ENCODE results near the gene GNB3.

Gene GNB3

GRCh38 chr12:6839482-6840201 is 1.1 kb upstream of the GNB3 start:
- DNase-seq: no peak

GRCh38 chr12:6840330-6840729 is 395 bp upstream of the GNB3 start:
- DNase-seq: no peak

DNA sequence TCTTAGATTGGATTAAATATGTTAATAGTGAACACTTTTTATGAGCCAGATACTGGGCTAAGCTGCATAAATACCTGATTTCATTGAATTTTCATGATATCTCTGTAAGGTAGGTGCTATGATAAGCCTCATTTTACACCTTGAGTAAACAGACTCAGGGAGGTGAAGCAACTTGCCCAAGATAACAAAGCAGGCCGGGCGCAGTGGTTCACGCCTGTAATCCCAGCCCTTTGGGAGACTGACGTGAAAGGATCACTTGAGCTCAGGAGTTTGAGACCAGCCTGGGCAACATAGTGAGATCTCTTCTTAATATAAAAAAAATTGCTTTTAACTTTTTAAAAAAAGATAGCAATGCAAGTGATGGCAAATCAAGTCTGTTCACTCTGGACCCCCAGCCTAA is 1.4 kb downstream of the GNB3 start:
- no peak for DNase-seq

GRCh38 chr12:6843118-6843902 is 2.6 kb downstream of the GNB3 start:
- no peak for DNase-seq

- DNase-seq: no peak
Measured at GRCh38 chr12:6845395-6845794, 4.7 kb downstream of the GNB3 start.

GRCh38 chr12:6846316-6846869 is 5.7 kb downstream of the GNB3 start:
- no peak for DNase-seq

DNA sequence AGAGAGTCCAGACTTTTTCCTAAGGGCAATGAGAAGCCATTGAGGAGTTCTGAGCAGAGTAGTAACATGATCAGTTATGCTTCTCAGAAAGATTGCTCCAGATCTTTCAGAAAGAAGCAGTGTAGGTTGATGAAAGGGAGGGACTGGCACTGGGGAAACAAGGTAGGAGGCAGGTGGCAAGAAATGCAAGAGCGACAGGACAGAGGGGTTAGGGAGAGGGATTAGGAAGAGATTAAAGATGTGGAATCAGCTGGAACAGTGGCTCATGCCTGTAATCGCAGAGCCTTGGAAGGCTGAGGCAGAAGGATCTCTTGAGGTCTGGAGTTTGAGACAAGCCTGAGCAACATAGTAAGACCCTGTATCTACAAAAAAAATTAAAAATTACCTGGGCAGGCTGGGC is 7.0 kb downstream of the GNB3 start:
- no peak for DNase-seq

GRCh38 chr12:6849427-6849826 is 8.7 kb downstream of the GNB3 start:
- no peak for DNase-seq

GRCh38 chr12:6849976-6850560 is 9.3 kb downstream of the GNB3 start:
- DNase-seq: no peak

DNA sequence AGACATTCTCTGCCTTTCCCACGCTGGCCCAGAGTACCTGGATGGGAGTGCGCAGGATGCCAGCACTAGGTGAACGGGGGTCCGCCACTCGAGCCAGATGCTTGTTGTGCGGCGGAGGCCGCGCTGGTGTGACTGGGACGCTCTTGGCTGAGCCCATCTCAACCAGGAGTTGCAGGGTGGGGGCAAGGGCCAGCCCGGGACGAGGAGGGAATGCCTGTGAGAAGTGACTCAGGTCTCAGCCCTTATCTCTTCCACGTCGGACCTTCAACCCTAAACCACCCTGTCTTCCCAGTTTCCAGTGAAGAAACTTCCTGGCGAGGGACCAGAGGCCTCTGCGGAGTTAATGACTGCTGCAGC is 10.0 kb downstream of the GNB3 start:
- no peak for DNase-seq

GRCh38 chr12:6851153-6851920 is 10.6 kb downstream of the GNB3 start, which contains the start of gene CDCA3:
TSS of gene CDCA3 (minus strand) at chr12:6851286. CDS start at chr12:6850952, 334 bp downstream.
- peak; percentile 91 for DNase-seq

- DNase-seq: peak; percentile 98
Measured at GRCh38 chr12:6851921-6852650, 11.4 kb downstream of the GNB3 start, which contains the start of gene USP5. TSS of gene USP5 (plus strand) at chr12:6852150. CDS start at chr12:6852180, 30 bp downstream.

GRCh38 chr12:6852651-6853354 is 12.1 kb downstream of the GNB3 start:
- peak; percentile 74 for DNase-seq

DNA sequence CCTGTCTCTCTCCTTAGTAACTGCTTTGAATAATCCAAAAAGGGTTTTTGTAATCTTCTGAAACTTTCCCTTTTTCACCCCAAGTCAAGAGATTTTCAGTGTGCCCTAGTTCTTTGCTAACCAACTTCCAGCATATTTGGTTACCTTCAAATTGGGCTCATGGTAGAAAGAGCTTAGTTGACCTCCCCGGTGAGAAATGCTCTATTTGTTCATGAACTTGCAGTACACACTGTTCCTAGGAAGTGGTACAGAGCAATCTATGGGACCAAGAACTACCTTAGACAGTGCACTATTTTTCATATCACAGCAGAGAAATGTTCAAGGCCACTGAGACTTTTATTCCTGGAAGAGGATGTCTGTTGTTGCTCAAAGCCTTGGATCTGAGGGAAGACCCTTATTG is 12.9 kb downstream of the GNB3 start:
- DNase-seq: no peak

- no peak for DNase-seq
Measured at GRCh38 chr12:6854036-6854435, 13.3 kb downstream of the GNB3 start.

DNA sequence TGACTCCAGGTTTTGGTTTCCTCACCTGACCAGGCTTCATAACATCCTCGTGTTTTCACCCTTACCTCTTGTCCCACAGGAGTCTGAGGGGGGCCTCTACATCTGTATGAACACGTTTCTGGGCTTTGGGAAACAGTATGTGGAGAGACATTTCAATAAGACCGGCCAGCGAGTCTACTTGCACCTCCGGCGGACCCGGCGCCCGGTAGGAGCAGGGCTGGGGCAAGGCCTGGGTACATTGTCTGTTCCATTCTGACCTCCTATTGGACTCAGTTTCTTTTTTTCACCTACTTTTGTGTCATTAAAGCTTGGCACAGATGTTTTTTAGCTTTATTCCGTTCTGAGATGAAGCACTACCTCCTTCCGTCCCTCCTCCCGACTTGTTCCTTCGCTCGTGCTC is 14.6 kb downstream of the GNB3 start:
- no peak for DNase-seq

- no peak for DNase-seq
Measured at GRCh38 chr12:6858799-6859198, 18.1 kb downstream of the GNB3 start.

DNA sequence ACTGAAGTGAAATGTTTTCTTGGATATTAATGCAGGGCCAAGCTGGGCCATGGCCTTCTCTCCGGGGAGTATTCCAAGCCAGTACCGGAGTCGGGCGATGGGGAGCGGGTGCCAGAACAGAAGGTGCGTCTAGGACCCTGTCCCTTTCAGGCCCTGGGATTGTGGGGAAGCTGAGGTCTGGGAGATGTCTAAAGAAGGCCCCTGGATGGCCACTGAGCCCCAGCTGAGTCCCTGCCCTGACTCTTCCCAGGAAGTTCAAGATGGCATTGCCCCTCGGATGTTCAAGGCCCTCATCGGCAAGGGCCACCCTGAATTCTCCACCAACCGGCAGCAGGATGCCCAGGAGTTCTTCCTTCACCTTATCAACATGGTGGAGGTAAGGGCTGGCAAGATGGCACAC is 19.4 kb downstream of the GNB3 start:
- DNase-seq: no peak

DNA sequence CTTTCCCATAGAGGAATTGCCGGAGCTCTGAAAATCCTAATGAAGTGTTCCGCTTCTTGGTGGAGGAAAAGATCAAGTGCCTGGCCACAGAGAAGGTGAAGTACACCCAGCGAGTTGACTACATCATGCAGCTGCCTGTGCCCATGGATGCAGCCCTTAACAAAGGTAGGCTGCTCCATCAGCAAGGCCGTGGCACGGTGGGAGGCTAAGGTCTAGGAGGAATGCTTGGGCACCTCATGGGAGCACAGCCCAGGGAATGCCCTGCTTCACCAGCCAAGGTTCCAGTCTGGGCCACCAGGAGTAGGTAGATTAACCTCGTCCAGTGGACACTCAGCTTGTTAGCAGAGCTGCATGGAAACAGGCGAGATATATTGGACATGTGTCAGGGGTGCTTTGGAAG is 20.2 kb downstream of the GNB3 start:
- no peak for DNase-seq

DNA sequence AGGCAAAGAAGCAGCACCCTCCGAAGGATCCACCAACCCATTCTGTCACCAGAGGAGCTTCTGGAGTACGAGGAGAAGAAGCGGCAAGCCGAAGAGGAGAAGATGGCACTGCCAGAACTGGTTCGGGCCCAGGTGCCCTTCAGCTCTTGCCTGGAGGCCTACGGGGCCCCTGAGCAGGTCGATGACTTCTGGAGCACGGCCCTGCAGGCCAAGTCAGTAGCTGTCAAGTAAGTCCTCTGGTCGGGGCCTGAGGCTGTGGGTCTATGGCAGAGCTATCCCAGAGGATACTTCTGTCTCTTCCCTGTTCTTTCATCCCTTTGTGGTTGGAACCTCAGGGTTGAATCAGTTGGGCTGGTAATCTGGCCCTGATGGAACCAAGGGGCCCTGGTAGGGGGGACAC is 20.7 kb downstream of the GNB3 start:
- no peak for DNase-seq

GRCh38 chr12:6863033-6863432 is 22.3 kb downstream of the GNB3 start:
- no peak for DNase-seq
